GM12878 (cell line): ENCODE measurements around the gene IL18RAP. TPM values are rescaled to one million over a fixed set of nuclear protein-coding genes. Genes with fewer than 3 reads are reported as not detected.

ENCODE experiments used
- ATAC-seq: fragments of 200-7000 bp; cut with Tn5 transposase; 3 replicates; pipeline ENCODE4 v1.9.1; 2020; ENCODE audit warnings: mild to moderate bottlenecking, moderate library complexity
- BruUV-seq: library from RNA; stranded (reverse); fragments of 400-500 nt; replicated peaks from 2 replicates; lab custom pipeline; 2021; lab: Mats Ljungman, UMichigan
- CTCF ChIA-PET: fragments of 300-600 bp; sonication (Branson Sonifier 250); formaldehyde crosslinking; extraction: SDS; loops from one replicate; lab custom pipeline; 2021; ENCODE audit warnings: inconsistent platforms; lab: Yijun Ruan, JAX
- POLR2A ChIA-PET: fragments of 350-600 bp; formaldehyde crosslinking; extraction: SDS; loops from one replicate; lab custom pipeline; 2021; ENCODE audit warnings: inconsistent platforms; lab: Charles Lee
- RAD21 ChIA-PET: fragments of 300-600 bp; sonication (Branson Sonifier 250); formaldehyde crosslinking; loops from one replicate; lab custom pipeline; 2023; ENCODE audit warnings: antibody characterized with exemption; ENCODE audit not compliant: unreplicated experiment; lab: Charles Lee
- SMC1A ChIA-PET: fragments of 300-600 bp; sonication (Branson Sonifier 250); formaldehyde crosslinking; loops from one replicate; lab custom pipeline; 2023; ENCODE audit not compliant: unreplicated experiment, uncharacterized antibody; lab: Charles Lee
- DNase-seq: peaks from one replicate; pipeline ENCODE4 v3.0.0-alpha.2; 2011; ENCODE audit warnings: low read depth, low spot score
- FAIRE-seq: peaks from 3 replicates; lab custom pipeline; 2011; peaks lifted over from hg19 to GRCh38; lab: Jason Lieb, UNC
- H2AFZ ChIP-seq: 2 replicates; pipeline ENCODE4 v1.6.0; 2011; ENCODE audit warnings: low read depth, low read length, control low read depth; ENCODE audit not compliant: control insufficient read depth
- H3K27ac ChIP-seq: 2 replicates; pipeline ENCODE4 v1.5.1; 2011; ENCODE audit warnings: control low read depth; ENCODE audit not compliant: control insufficient read depth, insufficient read depth
- H3K27me3 ChIP-seq, 2 experiments: replicated peaks in 1 of 2; 2 replicates each; pipeline versions ENCODE4 v1.6.0 to v1.6.1; 2011; ENCODE audit warnings: low read length in 1 of 2; ENCODE audit not compliant: control insufficient read depth in 2 of 2, insufficient read depth in 2 of 2
- H3K36me3 ChIP-seq, 2 experiments: 2 replicates each; pipeline ENCODE4 v1.5.1; 2011; ENCODE audit warnings: low read length in 1 of 2; ENCODE audit not compliant: control insufficient read depth in 2 of 2, insufficient read depth in 2 of 2
- H3K4me1 ChIP-seq: 2 replicates; pipeline ENCODE4 v1.6.1; 2011; ENCODE audit warnings: mild to moderate bottlenecking, low read length, moderate library complexity, mixed read lengths; ENCODE audit not compliant: control insufficient read depth, insufficient read depth
- H3K4me2 ChIP-seq: 2 replicates; pipeline ENCODE4 v1.6.0; 2011; ENCODE audit warnings: control low read depth; ENCODE audit not compliant: control insufficient read depth, insufficient read depth
- H3K4me3 ChIP-seq: fragments of 200-600 bp; sonication (generic); 2 replicates; pipeline ENCODE4 v1.5.1; 2016
- H3K79me2 ChIP-seq: 2 replicates; pipeline ENCODE4 v1.6.0; 2011; ENCODE audit warnings: low read length; ENCODE audit not compliant: control insufficient read depth, insufficient read depth
- H3K9ac ChIP-seq: 2 replicates; pipeline ENCODE4 v1.8.0; 2011; ENCODE audit warnings: low read length, control low read depth, mixed read lengths; ENCODE audit not compliant: control insufficient read depth, insufficient read depth
- H3K9me3 ChIP-seq: replicated peaks from 3 replicates; pipeline ENCODE4 v1.5.1; 2011; ENCODE audit warnings: mild to moderate bottlenecking, low read length; ENCODE audit not compliant: control insufficient read depth, insufficient read depth
- H4K20me1 ChIP-seq: 2 replicates; pipeline ENCODE4 v1.6.0; 2011; ENCODE audit not compliant: control insufficient read depth, insufficient read depth
- CREB1 ChIP-seq: IDR thresholded peaks from 2 replicates; pipeline ENCODE4 v1.6.1; 2012; ENCODE audit warnings: low read depth, mild to moderate bottlenecking, inconsistent platforms
- EGR1 ChIP-seq, 2 experiments: IDR thresholded peaks; 1 replicate in 1 of 2; 2 replicates in 1 of 2; pipeline ENCODE4 v1.6.1; 2011 to 2012; ENCODE audit warnings: low read depth in 2 of 2, low read length in 2 of 2, borderline replicate concordance in 1 of 2, mild to moderate bottlenecking in 1 of 2, moderate library complexity in 1 of 2
- EP300 ChIP-seq, 2 experiments: fragments of 150-350 bp in 1 of 2; IDR thresholded peaks; 2 replicates each; pipeline ENCODE4 v1.6.1; 2011 to 2012; ENCODE audit warnings: low read depth in 2 of 2, low read length in 2 of 2, borderline replicate concordance in 1 of 2, improper control_type of control experiment in 1 of 2, inconsistent platforms in 1 of 2; ENCODE audit not compliant: control insufficient read depth in 1 of 2
- EZH2 ChIP-seq: IDR thresholded peaks from 2 replicates; pipeline ENCODE4 v1.6.1; 2012; ENCODE audit warnings: low read depth, mild to moderate bottlenecking, control low read depth, inconsistent platforms, low read length, borderline replicate concordance; ENCODE audit not compliant: control insufficient read depth
- HDAC2 ChIP-seq: fragments of 200-600 bp; sonication (generic); IDR thresholded peaks from 2 replicates; pipeline ENCODE4 v1.6.1; 2017
- NR2F1 ChIP-seq: fragments of 450-650 bp; conservative IDR thresholded peaks from 2 replicates; pipeline ENCODE4 v1.6.1; 2017; ENCODE audit warnings: mild to moderate bottlenecking
- RAD21 ChIP-seq: IDR thresholded peaks from 2 replicates; pipeline ENCODE4 v1.6.1; 2011; ENCODE audit warnings: mild to moderate bottlenecking, low read depth, low read length, moderate library complexity; ENCODE audit not compliant: insufficient read depth
- RELA ChIP-seq: fragments of 450-650 bp; IDR thresholded peaks from 2 replicates; pipeline ENCODE4 v1.8.0; 2014; ENCODE audit warnings: borderline replicate concordance; ENCODE audit not compliant: partially characterized antibody
- TAF1 ChIP-seq: IDR thresholded peaks from 2 replicates; pipeline ENCODE4 v1.6.1; 2011; ENCODE audit warnings: mild to moderate bottlenecking, low read depth, low read length, borderline replicate concordance
- ZNF24 ChIP-seq: fragments of 450-650 bp; IDR thresholded peaks from 2 replicates; pipeline ENCODE4 v1.6.1; 2017; ENCODE audit warnings: antibody characterized with exemption, mild to moderate bottlenecking
- WGBS: methylation state at CpG from one replicate; pipeline ENCODE4 v1.1.6; 2016; ENCODE audit warnings: low lambda C conversion rate; ENCODE audit not compliant: insufficient replicate concordance, insufficient coverage; ENCODE audit errors: missing lambda C conversion rate; 5-methylcytosine and 5-hydroxymethylcytosine counted together
- in situ Hi-C: fragments of 300-500 bp; cut with MboI; formaldehyde crosslinking; loops from 9 replicates; pipeline ENCODE4 v1.14.3; 2018; ENCODE audit warnings: mixed read lengths
- intact Hi-C: fragments of 100-400 bp; cut with micrococcal nuclease; formaldehyde crosslinking; loops from one replicate; pipeline ENCODE4 v1.14.2; 2022; ENCODE audit not compliant: unreplicated experiment
- polyA plus RNA-seq, 11 experiments: library from polyadenylated mRNA; depleted of rRNA in 4 of 11; unstranded in 6 of 11; stranded (reverse) in 5 of 11; fragments of >200 nt; fragmentation: Nextera tagmentation in 4 of 11; fragmentation: Illumina TruSeq in 1 of 11; extraction: Ambion mirVana in 4 of 11; extraction: Trizol in 1 of 11; gene quantifications; 1 replicate in 1 of 11; 2 replicates in 10 of 11; pipeline versions ENCODE4 v1.2.1 to v1.2.3, GENCODE V29; 2011 to 2016; ENCODE audit warnings: inconsistent platforms in 2 of 11, missing spikeins in 2 of 11, low read depth in 1 of 11
- total RNA-seq, 4 experiments: library from RNA; depleted of rRNA in 3 of 4; stranded (reverse); fragments of >200 nt in 3 of 4; fragmentation: Illumina TruSeq in 1 of 4; extraction: Trizol in 1 of 4; gene quantifications; 2 replicates each; pipeline versions ENCODE4 v1.2.1 to v1.2.3, GENCODE V29; 2013 to 2021
- TF ChIP-seq, protein P1 (sequence below): fragments of 450-650 bp; IDR thresholded peaks from 2 replicates; pipeline ENCODE4 v1.6.1; 2017; ENCODE audit warnings: antibody characterized with exemption, mild to moderate bottlenecking, moderate library complexity

The IL18RAP gene
- total and polyA plus RNA-seq, 10 of the 15 experiments (the other 5 are each of a cell fraction or from before 2014, with no cell fraction given): 0.37 to 1.6 (median 0.75) TPM; not detected in 1

- no peak for TF ChIP-seq RELA
Measured at GRCh38 chr2:102401865-102402264, 21.1 kb upstream of the IL18RAP start (continued).

DNA sequence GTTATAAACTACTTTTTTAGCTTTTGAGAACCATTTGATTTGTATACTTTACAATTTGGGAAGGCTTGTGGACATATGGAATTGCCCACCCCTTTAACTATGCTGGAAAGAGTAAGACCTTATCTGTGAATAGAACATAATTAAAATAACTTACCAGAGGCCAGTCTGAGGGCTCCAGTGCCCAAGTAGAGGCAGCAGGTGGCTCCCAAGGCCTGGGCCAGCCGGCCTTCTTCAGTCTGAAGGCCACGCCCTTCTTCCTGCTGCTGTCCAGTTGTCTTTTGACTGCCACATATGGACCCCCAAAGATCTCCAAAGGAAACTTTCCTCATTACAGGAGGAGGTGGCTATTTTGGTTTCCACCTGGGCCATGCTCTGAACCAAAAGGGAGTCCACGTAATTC lies 12.0 kb upstream of the IL18RAP start:
- no peaks in the 10 kb centered on the region for H3K36me3 ChIP-seq
- ChIA-PET SMC1A (interaction anchor here (1.1 to 1.8 kb wide), 4 partner anchors 12 to 24 kb away, joined by 3 to 4 read pairs (median 3); partner anchors contain the start of gene IL18RAP), RAD21 (no interaction called here), CTCF (no interaction called here), POLR2A (no interaction called here)
- H3K9ac ChIP-seq: no peak overlapping the region
- no peak overlapping the region for H3K27ac ChIP-seq
- DNase-seq: no peak
- H3K79me2 ChIP-seq: no peaks in the 10 kb centered on the region
- BruUV-seq: no TSS peak
- in situ Hi-C loops (no loop called here), intact Hi-C loops (no loop called here)
- H3K27me3 ChIP-seq: no peaks in the 10 kb centered on the region
- ATAC-seq: no peak
- no peak overlapping the region for H3K4me3 ChIP-seq
- no peaks in the 10 kb centered on the region for H3K4me1 ChIP-seq
- peaks cover 12% of the 10 kb centered on the region; the same call in 2 of the 3 replicates for H3K9me3 ChIP-seq
- 11% methylated on average over 3 of the region's 3 CpGs for WGBS
- no peaks in the 10 kb centered on the region for H4K20me1 ChIP-seq
- no peak for FAIRE-seq
- TF ChIP-seq TAF1 (no peak), EP300 (IDR thresholded peaks at IDR 0.05; ENCODE audit: borderline replicate concordance in 1 of 2, control insufficient read depth in 1 of 2, low read depth in 2 of 2, low read length in 2 of 2) (no peak), RAD21 (peak; percentile 22; the same call in 1 of the 2 replicates), HDAC2 (no peak)
- H3K4me2 ChIP-seq: no peak overlapping the region
- no peak overlapping the region for H2AFZ ChIP-seq

- no peak overlapping the region for H3K27ac ChIP-seq
- 48% methylated on average over 3 of the region's 3 CpGs for WGBS
- ATAC-seq (no peak), FAIRE-seq (no peak), DNase-seq (no peak)
- BruUV-seq: no TSS peak
- SMC1A ChIA-PET: interaction anchor here (0.7 to 1.3 kb wide), 2 partner anchors 25 to 171 kb away, joined by 3 read pairs; no protein-coding TSS in a partner anchor
- CTCF ChIA-PET: interaction anchor here (0.6 to 1.6 kb wide), 2 partner anchors 29 to 172 kb away, joined by 3 to 5 read pairs; no protein-coding TSS in a partner anchor
- no peak overlapping the region for H2AFZ ChIP-seq
- no peak overlapping the region for H3K9ac ChIP-seq
- H4K20me1 ChIP-seq: no peaks in the 10 kb centered on the region
- intact Hi-C loops: loop anchor here (2.0 kb wide), 1 partner anchor 23 kb away; no protein-coding TSS in a partner anchor
- peaks cover 12% of the 10 kb centered on the region; the same call in 2 of the 3 replicates for H3K9me3 ChIP-seq
- H3K4me2 ChIP-seq: no peak overlapping the region
- in situ Hi-C loops: no loop called here
- no peaks in the 10 kb centered on the region for H3K79me2 ChIP-seq
- POLR2A ChIA-PET: no interaction called here
- RAD21 ChIA-PET: no interaction called here
- H3K27me3 ChIP-seq: no peaks in the 10 kb centered on the region
- no peak overlapping the region for H3K4me3 ChIP-seq
- H3K36me3 ChIP-seq: no peaks in the 10 kb centered on the region
- H3K4me1 ChIP-seq: no peaks in the 10 kb centered on the region
- TF ChIP-seq, protein P1, sequence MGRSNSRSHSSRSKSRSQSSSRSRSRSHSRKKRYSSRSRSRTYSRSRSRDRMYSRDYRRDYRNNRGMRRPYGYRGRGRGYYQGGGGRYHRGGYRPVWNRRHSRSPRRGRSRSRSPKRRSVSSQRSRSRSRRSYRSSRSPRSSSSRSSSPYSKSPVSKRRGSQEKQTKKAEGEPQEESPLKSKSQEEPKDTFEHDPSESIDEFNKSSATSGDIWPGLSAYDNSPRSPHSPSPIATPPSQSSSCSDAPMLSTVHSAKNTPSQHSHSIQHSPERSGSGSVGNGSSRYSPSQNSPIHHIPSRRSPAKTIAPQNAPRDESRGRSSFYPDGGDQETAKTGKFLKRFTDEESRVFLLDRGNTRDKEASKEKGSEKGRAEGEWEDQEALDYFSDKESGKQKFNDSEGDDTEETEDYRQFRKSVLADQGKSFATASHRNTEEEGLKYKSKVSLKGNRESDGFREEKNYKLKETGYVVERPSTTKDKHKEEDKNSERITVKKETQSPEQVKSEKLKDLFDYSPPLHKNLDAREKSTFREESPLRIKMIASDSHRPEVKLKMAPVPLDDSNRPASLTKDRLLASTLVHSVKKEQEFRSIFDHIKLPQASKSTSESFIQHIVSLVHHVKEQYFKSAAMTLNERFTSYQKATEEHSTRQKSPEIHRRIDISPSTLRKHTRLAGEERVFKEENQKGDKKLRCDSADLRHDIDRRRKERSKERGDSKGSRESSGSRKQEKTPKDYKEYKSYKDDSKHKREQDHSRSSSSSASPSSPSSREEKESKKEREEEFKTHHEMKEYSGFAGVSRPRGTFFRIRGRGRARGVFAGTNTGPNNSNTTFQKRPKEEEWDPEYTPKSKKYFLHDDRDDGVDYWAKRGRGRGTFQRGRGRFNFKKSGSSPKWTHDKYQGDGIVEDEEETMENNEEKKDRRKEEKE: no peak
- TF ChIP-seq CREB1 (no peak), RELA (no peak), EZH2 (no peak), EGR1 (IDR thresholded peaks at IDR 0.05; ENCODE audit: borderline replicate concordance in 1 of 2, low read depth in 2 of 2, low read length in 2 of 2) (no peak), NR2F1 (no peak), ZNF24 (no peak)
Measured at GRCh38 chr2:102412199-102412598, 10.8 kb upstream of the IL18RAP start.
